HG02571 (cell line): ENCODE measurements around the gene RHOJ.
A peak's percentile ranks its signal among the peaks of the same experiment; 100 is the strongest.
"Not testable (repeated sequence)": the region's sequence is repeated elsewhere in the genome, so short reads cannot be mapped to it uniquely, and the experiment has no call there.

Experiments
- ATAC-seq: cut with Tn5 transposase; IDR thresholded peaks from one replicate; pipeline ENCODE4 v1.9.1; 2021; ENCODE audit warnings: mild to moderate bottlenecking, moderate library complexity; ENCODE audit not compliant: unreplicated experiment

The RHOJ gene

GRCh38 chr14:63296060-63296563, 91.9 kb downstream of the RHOJ start:
- ATAC-seq, result peak; percentile 56

GRCh38 chr14:63297372-63298063, 93.3 kb downstream of the RHOJ start:
- no peak for ATAC-seq

GRCh38 chr14:63299351-63300110, 95.3 kb downstream of the RHOJ start:
- no peak for ATAC-seq

GRCh38 chr14:63300854-63301253, 96.6 kb downstream of the RHOJ start:
- ATAC-seq, result no peak

- ATAC-seq, result no peak
These were observed 97.8 kb downstream of the RHOJ start for GRCh38 chr14:63301891-63302534.

GRCh38 chr14:63304429-63304828, 100.2 kb downstream of the RHOJ start:
- not testable (repeated sequence) for ATAC-seq

- ATAC-seq, result no peak
These were observed 104.6 kb downstream of the RHOJ start for GRCh38 chr14:63308723-63309317.

GRCh38 chr14:63318835-63319234, 114.6 kb downstream of the RHOJ start, which contains the start of gene GPHB5:
Gene GPHB5, minus strand, starts transcription at chr14:63318935. Its CDS starts 1,086 bp downstream, at chr14:63317849.
- ATAC-seq, result no peak

- no peak for ATAC-seq
These were observed 118.2 kb downstream of the RHOJ start for GRCh38 chr14:63322472-63322871.

- ATAC-seq, result no peak
These were observed 118.8 kb downstream of the RHOJ start for GRCh38 chr14:63322897-63323573.

- ATAC-seq, result no peak
These were observed 122.6 kb downstream of the RHOJ start for GRCh38 chr14:63326840-63327239.

GRCh38 chr14:63328787-63329737, 124.8 kb downstream of the RHOJ start:
- no peak for ATAC-seq

- no peak for ATAC-seq
These were observed 138.1 kb downstream of the RHOJ start for GRCh38 chr14:63342371-63342770.
